ENCODE measurements around the gene DLGAP1. TPM values are rescaled to one million over a fixed set of nuclear protein-coding genes. Genes with fewer than 3 reads are reported as not detected.

The DLGAP1 gene
- total and polyA plus RNA-seq, 2 of the 4 experiments (the other 2 are of a cell fraction) = under 0.01 to 0.09 TPM

DNA sequence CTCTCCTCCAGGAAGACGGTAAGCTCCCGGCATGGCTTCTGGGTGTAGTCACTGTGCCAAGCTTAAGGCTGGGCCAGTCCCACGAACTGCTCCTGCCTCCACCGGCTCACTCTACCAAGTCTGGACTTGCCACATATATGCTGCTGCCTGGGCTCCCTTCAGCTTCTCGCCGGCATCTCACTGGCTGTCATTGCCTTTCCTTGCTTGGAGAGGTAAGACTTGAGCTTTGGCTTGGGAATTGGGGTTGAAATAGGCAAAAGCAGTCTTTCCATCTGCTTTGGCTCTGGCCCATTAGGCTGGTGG, 524.1 kb downstream of the DLGAP1 start:
- H3K27me3 ChIP-seq (ENCODE audit: control insufficient read depth, insufficient read depth, low read length) = no peaks in the 10 kb centered on the region
- H3K9ac ChIP-seq (ENCODE audit: low read depth, low read length) = no peak overlapping the region
- no peak overlapping the region for H4K8ac ChIP-seq (ENCODE audit: low read depth in 2 of 2, low read length in 2 of 2)
- H2AFZ ChIP-seq (replicated peaks; ENCODE audit: low read length, poor library complexity) = no peak overlapping the region
- H4K20me1 ChIP-seq (ENCODE audit: insufficient read depth, low read length) = no peaks in the 10 kb centered on the region
- H2AK5ac ChIP-seq (ENCODE audit: low read depth, low read length) = no peak overlapping the region
- H3K18ac ChIP-seq (ENCODE audit: low read depth, low read length) = no peak overlapping the region
- H3K4me2 ChIP-seq (ENCODE audit: low read depth, low read length) = no peak overlapping the region
- CTCF ChIA-PET = interaction anchor here (0.5 kb wide), 1 partner anchor 160 kb away, joined by 3 read pairs; no protein-coding TSS in a partner anchor
- no peak overlapping the region for H3K4ac ChIP-seq (ENCODE audit: low read depth, low read length)
- H2BK20ac ChIP-seq (ENCODE audit: low read depth, low read length) = no peak overlapping the region
- no peak overlapping the region for H3K23ac ChIP-seq (ENCODE audit: low read depth, low read length)
- in situ Hi-C loops (cut with MboI; ENCODE audit: low sequenced_read_pairs) (no loop called here), intact Hi-C loops (cut with micrococcal nuclease) (no loop called here), dilution Hi-C loops (cut with HindIII; ENCODE audit: low sequenced_read_pairs, unreplicated experiment) (no loop called here)
- no peaks in the 10 kb centered on the region for H3K9me3 ChIP-seq (ENCODE audit: control insufficient read depth, insufficient read depth, low read length)
- TF ChIP-seq RAD21 (IDR thresholded peaks at IDR 0.05; ENCODE audit: low read length) (no peak), RCOR1 (IDR thresholded peaks at IDR 0.05; ENCODE audit: insufficient replicate concordance, low read length) (no peak), MAFK (IDR thresholded peaks at IDR 0.05; ENCODE audit: low read depth, low read length) (no peak)
- H3K4me3 ChIP-seq (ENCODE audit: insufficient read depth, low read depth, low read length) = no peak overlapping the region
- no peak overlapping the region for H2BK5ac ChIP-seq (ENCODE audit: low read depth, low read length, poor library complexity, severe bottlenecking)
- no peak overlapping the region for H2AK9ac ChIP-seq (replicated peaks; ENCODE audit: low read depth, low read length, poor library complexity)
- no peaks in the 10 kb centered on the region for H3K36me3 ChIP-seq (ENCODE audit: control insufficient read depth, insufficient read depth, low read length)
- no peak overlapping the region for H4K5ac ChIP-seq (ENCODE audit: low read depth, low read length)
- ATAC-seq (ENCODE audit: low read depth) (no peak), DNase-seq (no peak)
- H3K56ac ChIP-seq (ENCODE audit: extremely low read depth, insufficient read depth, low read length) = no peak overlapping the region
- H3K14ac ChIP-seq (replicated peaks; ENCODE audit: low read depth, low read length) = no peak overlapping the region
- no peak overlapping the region for H2BK120ac ChIP-seq (ENCODE audit: low read depth, low read length)
- H2BK15ac ChIP-seq (ENCODE audit: low read depth, low read length) = no peak overlapping the region
- no peak overlapping the region for H3K27ac ChIP-seq (ENCODE audit: insufficient read depth, low read length)
- no peaks in the 10 kb centered on the region for H3K79me1 ChIP-seq (ENCODE audit: low read depth in 1 of 2, low read length in 2 of 2)
- 100% methylated on average over 2 of the region's 6 CpGs; no CpG with 5 or more reads in 1 of the 2 experiments for WGBS, 2 experiments (ENCODE audit: extremely low coverage in 2 of 2, insufficient read length in 1 of 2)
- H4K91ac ChIP-seq (ENCODE audit: insufficient read depth, low read depth, low read length) = no peak overlapping the region
- H3K4me1 ChIP-seq (ENCODE audit: control insufficient read depth, insufficient read depth, low read length) = no peaks in the 10 kb centered on the region
- no peaks in the 10 kb centered on the region for H3K9me1 ChIP-seq (ENCODE audit: insufficient read depth, low read length)
- POLR2A ChIA-PET (ENCODE audit: unreplicated experiment) = no interaction called here
- BruUV-seq (replicated peaks) = no TSS peak
